ENCODE measurements around the gene DCHS1. TPM values are rescaled to one million over a fixed set of nuclear protein-coding genes. Genes with fewer than 3 reads are reported as not detected.

DCHS1 gene
- total and polyA plus RNA-seq, 9 of the 15 experiments (the other 6 are each of a cell fraction or from before 2014, with no cell fraction given) = 0.04 to 0.49 (median 0.14) TPM; not detected in 2

DNA sequence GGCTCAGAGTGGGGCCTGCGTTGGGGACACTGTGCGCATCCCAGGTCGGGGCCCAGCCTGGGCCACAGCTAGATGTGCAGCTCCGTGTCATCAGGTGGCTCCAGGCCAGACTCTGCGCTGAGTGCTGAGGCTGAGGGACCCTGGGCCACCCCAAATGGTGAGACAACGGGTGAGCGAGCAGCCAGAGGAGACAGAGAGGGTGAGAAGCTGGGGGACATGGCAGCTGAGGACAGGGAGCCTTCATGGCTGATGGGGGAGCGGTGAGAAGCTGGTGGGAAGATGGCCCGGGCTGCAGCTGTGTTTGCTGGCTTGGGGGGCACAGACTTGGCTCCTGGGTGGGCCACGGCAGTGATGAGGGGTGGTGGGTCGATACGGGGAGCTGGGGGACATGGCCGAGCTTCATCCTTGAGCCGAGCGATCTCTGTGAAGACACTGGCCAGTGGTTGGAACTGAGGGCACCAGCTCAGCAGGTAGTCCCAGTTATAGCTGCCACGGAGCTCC lies 33.8 kb downstream of the DCHS1 start:
- Histone ChIP-seq H3K9ac (ENCODE audit: insufficient read depth in 1 of 2, low read depth in 2 of 2, low read length in 2 of 2) (peak overlapping the region in 1 of 2 experiments; percentile 44; a peak in 2 of 4 replicates), H3K27me3 (ENCODE audit: control insufficient read depth in 2 of 2, insufficient read depth in 2 of 2, low read length in 2 of 2) (peaks cover 0 to 25% of the 10 kb centered on the region in 2 experiments; a peak in 3 of 5 replicates), H3K4me2 (ENCODE audit: insufficient read depth, low read length) (no peak overlapping the region), H3K9me1 (ENCODE audit: control insufficient read depth, insufficient read depth, low read length) (no peaks in the 10 kb centered on the region), H3K36me3 (ENCODE audit: control insufficient read depth, insufficient read depth, low read length) (peaks cover 3% of the 10 kb centered on the region; the same call in 1 of the 3 replicates), H3K4me3 (no peak overlapping the region), H3K79me2 (ENCODE audit: control insufficient read depth, insufficient read depth, low read length) (peaks cover 8% of the 10 kb centered on the region), H3K4me1 (replicated peaks in 1 of 2; ENCODE audit: control insufficient read depth in 2 of 2, insufficient read depth in 2 of 2, low read length in 2 of 2) (peaks cover 8 to 38% of the 10 kb centered on the region in 2 experiments), H3K9me3 (replicated peaks; ENCODE audit: control insufficient read depth, insufficient read depth, low read depth, low read length) (no peaks in the 10 kb centered on the region), H3K27ac (ENCODE audit: extremely low read depth, low read depth, low read length) (no peak overlapping the region), H4K20me1 (replicated peaks; ENCODE audit: control insufficient read depth, insufficient read depth, low read length) (no peaks in the 10 kb centered on the region), H2AFZ (ENCODE audit: low read depth, low read length) (no peak overlapping the region)
- TF ChIP-seq, protein P1, sequence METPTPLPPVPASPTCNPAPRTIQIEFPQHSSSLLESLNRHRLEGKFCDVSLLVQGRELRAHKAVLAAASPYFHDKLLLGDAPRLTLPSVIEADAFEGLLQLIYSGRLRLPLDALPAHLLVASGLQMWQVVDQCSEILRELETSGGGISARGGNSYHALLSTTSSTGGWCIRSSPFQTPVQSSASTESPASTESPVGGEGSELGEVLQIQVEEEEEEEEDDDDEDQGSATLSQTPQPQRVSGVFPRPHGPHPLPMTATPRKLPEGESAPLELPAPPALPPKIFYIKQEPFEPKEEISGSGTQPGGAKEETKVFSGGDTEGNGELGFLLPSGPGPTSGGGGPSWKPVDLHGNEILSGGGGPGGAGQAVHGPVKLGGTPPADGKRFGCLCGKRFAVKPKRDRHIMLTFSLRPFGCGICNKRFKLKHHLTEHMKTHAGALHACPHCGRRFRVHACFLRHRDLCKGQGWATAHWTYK (CRISPR knock-in tag; IDR thresholded peaks at IDR 0.05) = no peak
- TF ChIP-seq ZNF408 (CRISPR knock-in tag; IDR thresholded peaks at IDR 0.05; ENCODE audit: low read depth) = no peak
- TF ChIP-seq ZNF239 (CRISPR knock-in tag; IDR thresholded peaks at IDR 0.05) = no peak
- TF ChIP-seq, protein P2, sequence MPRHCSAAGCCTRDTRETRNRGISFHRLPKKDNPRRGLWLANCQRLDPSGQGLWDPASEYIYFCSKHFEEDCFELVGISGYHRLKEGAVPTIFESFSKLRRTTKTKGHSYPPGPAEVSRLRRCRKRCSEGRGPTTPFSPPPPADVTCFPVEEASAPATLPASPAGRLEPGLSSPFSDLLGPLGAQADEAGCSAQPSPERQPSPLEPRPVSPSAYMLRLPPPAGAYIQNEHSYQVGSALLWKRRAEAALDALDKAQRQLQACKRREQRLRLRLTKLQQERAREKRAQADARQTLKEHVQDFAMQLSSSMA (CRISPR knock-in tag; IDR thresholded peaks at IDR 0.05) = no peak
- no peak for TF ChIP-seq RBBP5 (IDR thresholded peaks at IDR 0.05; ENCODE audit: borderline replicate concordance, insufficient read depth, low read length, poor library complexity, severe bottlenecking)
- TF ChIP-seq, protein P3, sequence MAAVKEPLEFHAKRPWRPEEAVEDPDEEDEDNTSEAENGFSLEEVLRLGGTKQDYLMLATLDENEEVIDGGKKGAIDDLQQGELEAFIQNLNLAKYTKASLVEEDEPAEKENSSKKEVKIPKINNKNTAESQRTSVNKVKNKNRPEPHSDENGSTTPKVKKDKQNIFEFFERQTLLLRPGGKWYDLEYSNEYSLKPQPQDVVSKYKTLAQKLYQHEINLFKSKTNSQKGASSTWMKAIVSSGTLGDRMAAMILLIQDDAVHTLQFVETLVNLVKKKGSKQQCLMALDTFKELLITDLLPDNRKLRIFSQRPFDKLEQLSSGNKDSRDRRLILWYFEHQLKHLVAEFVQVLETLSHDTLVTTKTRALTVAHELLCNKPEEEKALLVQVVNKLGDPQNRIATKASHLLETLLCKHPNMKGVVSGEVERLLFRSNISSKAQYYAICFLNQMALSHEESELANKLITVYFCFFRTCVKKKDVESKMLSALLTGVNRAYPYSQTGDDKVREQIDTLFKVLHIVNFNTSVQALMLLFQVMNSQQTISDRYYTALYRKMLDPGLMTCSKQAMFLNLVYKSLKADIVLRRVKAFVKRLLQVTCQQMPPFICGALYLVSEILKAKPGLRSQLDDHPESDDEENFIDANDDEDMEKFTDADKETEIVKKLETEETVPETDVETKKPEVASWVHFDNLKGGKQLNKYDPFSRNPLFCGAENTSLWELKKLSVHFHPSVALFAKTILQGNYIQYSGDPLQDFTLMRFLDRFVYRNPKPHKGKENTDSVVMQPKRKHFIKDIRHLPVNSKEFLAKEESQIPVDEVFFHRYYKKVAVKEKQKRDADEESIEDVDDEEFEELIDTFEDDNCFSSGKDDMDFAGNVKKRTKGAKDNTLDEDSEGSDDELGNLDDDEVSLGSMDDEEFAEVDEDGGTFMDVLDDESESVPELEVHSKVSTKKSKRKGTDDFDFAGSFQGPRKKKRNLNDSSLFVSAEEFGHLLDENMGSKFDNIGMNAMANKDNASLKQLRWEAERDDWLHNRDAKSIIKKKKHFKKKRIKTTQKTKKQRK (IDR thresholded peaks at IDR 0.05; ENCODE audit: borderline replicate concordance, low read depth, low read length) = no peak
- TF ChIP-seq MCM7 (IDR thresholded peaks at IDR 0.05) = no peak
- no peak for TF ChIP-seq SIN3A (IDR thresholded peaks at IDR 0.05; ENCODE audit: borderline replicate concordance in 2 of 2, control insufficient read depth in 1 of 2, low read depth in 2 of 2, low read length in 2 of 2)
- TF ChIP-seq ESRRB (CRISPR knock-in tag; IDR thresholded peaks at IDR 0.05; ENCODE audit: borderline replicate concordance) = no peak
- TF ChIP-seq ZNF316 (IDR thresholded peaks at IDR 0.05) = no peak
- TF ChIP-seq JUN (IDR thresholded peaks at IDR 0.05; ENCODE audit: borderline replicate concordance, low read depth, low read length) = no peak
- TF ChIP-seq JUN (CRISPR knock-in tag; IDR thresholded peaks at IDR 0.05; ENCODE audit: borderline replicate concordance) = no peak
- TF ChIP-seq C11orf30 (IDR thresholded peaks at IDR 0.05; ENCODE audit: low read depth) = no peak
- no peak for TF ChIP-seq ZNF445 (CRISPR knock-in tag; IDR thresholded peaks at IDR 0.05; ENCODE audit: low read depth)
- TF ChIP-seq FOXP1 (CRISPR knock-in tag; IDR thresholded peaks at IDR 0.05) = no peak
- no peak for TF ChIP-seq GATAD2B (IDR thresholded peaks at IDR 0.05; ENCODE audit: borderline replicate concordance)
- TF ChIP-seq HDAC2 (IDR thresholded peaks at IDR 0.05) = no peak
- WGBS (ENCODE audit: insufficient coverage, low coverage, missing lambda C conversion rate) = 44% methylated on average over 14 of the region's 16 CpGs
- no peak for DNase-seq (ENCODE audit: extremely low read depth in 1 of 4, low spot score in 3 of 4)
- in situ Hi-C loops (cut with MboI) (loop anchor here (5.0 kb wide), 1 partner anchor 61 kb away; the partner anchor contains the start of gene MRPL17), intact Hi-C loops (cut with micrococcal nuclease) (no loop called here)
- no peak for ATAC-seq
- ChIA-PET CTCF (ENCODE audit: low intra/inter-chr PET ratio) (no interaction called here), POLR2A (interaction anchor here (0.6 to 2.3 kb wide), 5 partner anchors 9 to 233 kb away, joined by 3 to 12 read pairs (median 3); partner anchors contain the start of gene TAF10)
- BruUV-seq (replicated peaks) = no TSS peak
- no peak for FAIRE-seq

Data from K562 (cell line).